ENCODE data around the gene KCNS3. TPM values are rescaled to one million over a fixed set of nuclear protein-coding genes. Genes with fewer than 3 reads are reported as not detected.

KCNS3 gene
- total RNA-seq, 1 donor from 2014 or later = 5.5 TPM

- Mint-ChIP-seq H3K27ac (ENCODE audit: unreplicated experiment) (no peak overlapping the region), H3K9me3 (ENCODE audit: unreplicated experiment) (peaks cover 3% of the 10 kb centered on the region), H3K4me3 (ENCODE audit: unreplicated experiment) (no peak overlapping the region), H3K4me1 (ENCODE audit: low read depth, unreplicated experiment) (peaks cover 8% of the 10 kb centered on the region), H3K27me3 (ENCODE audit: unreplicated experiment) (no peaks in the 10 kb centered on the region), H3K36me3 (ENCODE audit: unreplicated experiment) (peaks cover 12% of the 10 kb centered on the region)
- no peak for DNase-seq
- TF ChIP-seq CTCF (IDR thresholded peaks at IDR 0.05; ENCODE audit: partially characterized antibody, unreplicated experiment) = no peak
Measured at GRCh38 chr2:17935242-17935885, 56.9 kb downstream of the KCNS3 start.

DNA sequence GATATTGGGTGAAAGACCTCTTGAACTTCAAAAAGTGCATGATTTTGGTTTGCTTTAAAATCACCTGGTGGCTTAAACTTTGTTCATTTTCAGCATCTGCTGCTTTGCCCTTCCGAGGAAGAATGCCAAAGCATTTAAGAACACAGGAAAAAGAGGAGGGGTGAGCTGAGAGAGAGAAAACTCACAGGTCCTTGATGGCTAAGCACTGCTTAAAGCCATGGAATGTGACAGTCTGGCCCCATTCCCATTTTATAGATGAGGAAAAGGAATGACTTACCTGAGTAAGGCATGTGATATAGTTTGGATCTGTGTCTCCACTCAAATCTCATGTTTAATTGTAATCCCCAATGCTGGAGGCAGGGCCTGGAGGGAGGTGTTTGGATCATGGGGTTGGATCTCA is 58.1 kb downstream of the KCNS3 start:
- no peak for DNase-seq
- Mint-ChIP-seq H3K4me3 (ENCODE audit: unreplicated experiment) (no peak overlapping the region), H3K36me3 (ENCODE audit: unreplicated experiment) (peaks cover 4% of the 10 kb centered on the region), H3K27me3 (ENCODE audit: unreplicated experiment) (no peaks in the 10 kb centered on the region), H3K27ac (ENCODE audit: unreplicated experiment) (no peak overlapping the region), H3K9me3 (ENCODE audit: unreplicated experiment) (peaks cover 1% of the 10 kb centered on the region), H3K4me1 (ENCODE audit: low read depth, unreplicated experiment) (peaks cover 7% of the 10 kb centered on the region)
- no peak for TF ChIP-seq CTCF (IDR thresholded peaks at IDR 0.05; ENCODE audit: partially characterized antibody, unreplicated experiment)

GRCh38 chr2:17940091-17940630 is 61.7 kb downstream of the KCNS3 start:
- no peaks in the 10 kb centered on the region for H3K27me3 Mint-ChIP-seq (ENCODE audit: unreplicated experiment)
- TF ChIP-seq CTCF (IDR thresholded peaks at IDR 0.05; ENCODE audit: partially characterized antibody, unreplicated experiment) = no peak
- H3K9me3 Mint-ChIP-seq (ENCODE audit: unreplicated experiment) = peaks cover 1% of the 10 kb centered on the region
- peaks cover 4% of the 10 kb centered on the region for H3K36me3 Mint-ChIP-seq (ENCODE audit: unreplicated experiment)
- H3K27ac Mint-ChIP-seq (ENCODE audit: unreplicated experiment) = no peak overlapping the region
- no peak for DNase-seq
- peaks cover 2% of the 10 kb centered on the region for H3K4me1 Mint-ChIP-seq (ENCODE audit: low read depth, unreplicated experiment)
- no peak overlapping the region for H3K4me3 Mint-ChIP-seq (ENCODE audit: unreplicated experiment)

DNA sequence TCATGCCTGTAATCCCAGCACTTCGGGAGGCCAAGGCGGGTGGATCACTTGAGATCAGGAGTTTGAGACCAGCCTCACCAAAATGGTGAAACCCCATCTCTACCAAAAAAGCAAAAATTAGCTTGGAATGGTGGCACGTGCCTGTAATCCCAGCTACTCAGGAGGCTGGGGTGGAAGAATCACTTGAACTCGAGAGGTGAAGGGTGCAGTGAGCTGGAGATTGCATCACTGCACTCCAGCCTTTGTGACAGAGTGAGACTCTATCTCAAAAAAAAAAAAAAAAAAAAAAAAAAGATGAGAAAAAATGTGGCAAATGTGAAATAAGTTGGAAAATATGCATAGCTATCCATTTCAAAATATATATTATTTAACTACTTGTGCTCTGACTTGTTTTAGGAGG is 65.0 kb downstream of the KCNS3 start:
- H3K4me3 Mint-ChIP-seq (ENCODE audit: unreplicated experiment) = no peak overlapping the region
- no peak overlapping the region for H3K27ac Mint-ChIP-seq (ENCODE audit: unreplicated experiment)
- no peak for DNase-seq
- H3K36me3 Mint-ChIP-seq (ENCODE audit: unreplicated experiment) = no peaks in the 10 kb centered on the region
- H3K4me1 Mint-ChIP-seq (ENCODE audit: low read depth, unreplicated experiment) = peaks cover 2% of the 10 kb centered on the region
- no peak for TF ChIP-seq CTCF (IDR thresholded peaks at IDR 0.05; ENCODE audit: partially characterized antibody, unreplicated experiment)
- no peaks in the 10 kb centered on the region for H3K9me3 Mint-ChIP-seq (ENCODE audit: unreplicated experiment)
- H3K27me3 Mint-ChIP-seq (ENCODE audit: unreplicated experiment) = no peaks in the 10 kb centered on the region

DNA sequence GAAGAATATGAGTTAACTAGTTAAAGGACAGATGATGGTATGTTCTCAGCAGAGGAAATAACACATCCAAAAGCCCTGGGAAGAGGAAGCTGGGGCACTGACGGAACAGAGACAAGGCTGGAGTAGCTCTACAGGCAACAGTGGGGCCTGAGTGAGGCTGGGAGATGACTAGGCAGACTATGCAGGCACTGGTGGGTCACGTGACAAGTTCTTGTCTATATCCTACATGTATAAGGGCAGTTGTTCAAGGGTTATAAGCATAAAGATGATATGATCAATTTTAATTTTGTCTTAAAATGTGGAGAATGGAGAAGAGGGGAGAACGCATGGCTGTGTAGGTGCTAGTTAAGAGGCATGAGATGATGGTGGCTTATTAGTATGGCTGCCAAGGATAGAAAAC is 68.6 kb downstream of the KCNS3 start:
- TF ChIP-seq CTCF (IDR thresholded peaks at IDR 0.05; ENCODE audit: partially characterized antibody, unreplicated experiment) = no peak
- no peak for DNase-seq
- Mint-ChIP-seq H3K4me1 (ENCODE audit: low read depth, unreplicated experiment) (no peaks in the 10 kb centered on the region), H3K4me3 (ENCODE audit: unreplicated experiment) (no peak overlapping the region), H3K27me3 (ENCODE audit: unreplicated experiment) (no peaks in the 10 kb centered on the region), H3K9me3 (ENCODE audit: unreplicated experiment) (no peaks in the 10 kb centered on the region), H3K36me3 (ENCODE audit: unreplicated experiment) (no peaks in the 10 kb centered on the region), H3K27ac (ENCODE audit: unreplicated experiment) (no peak overlapping the region)
